ENCODE results near the gene REEP1.
"Not testable (repeated sequence)": the region's sequence is repeated elsewhere in the genome, so short reads cannot be mapped to it uniquely, and the experiment has no call there.

The REEP1 gene

GRCh38 chr2:86239745-86240144 lies 97.7 kb downstream of the REEP1 start:
- DNase-seq: no peak

GRCh38 chr2:86239326-86239725 lies 98.1 kb downstream of the REEP1 start:
- DNase-seq: no peak

DNA sequence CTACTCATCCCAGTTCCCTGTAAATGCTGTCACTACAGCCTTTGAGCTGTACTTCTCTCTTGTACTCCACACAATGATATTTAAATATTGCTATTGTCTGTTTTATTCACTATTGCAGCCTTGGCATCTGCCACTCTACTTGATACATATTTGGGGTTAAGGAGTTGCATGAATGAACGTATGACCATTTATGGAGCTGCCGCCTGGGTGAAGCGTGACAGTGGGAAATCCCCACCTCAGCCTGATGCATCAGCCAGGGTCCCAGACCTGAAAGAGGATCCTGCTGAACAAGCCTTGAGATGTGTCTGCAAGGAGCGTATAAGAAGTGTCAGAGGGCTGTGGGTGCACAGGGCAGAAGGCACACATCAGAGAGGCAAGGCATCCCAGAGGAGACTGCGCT lies 99.1 kb downstream of the REEP1 start:
- DNase-seq: peak; percentile 72

DNA sequence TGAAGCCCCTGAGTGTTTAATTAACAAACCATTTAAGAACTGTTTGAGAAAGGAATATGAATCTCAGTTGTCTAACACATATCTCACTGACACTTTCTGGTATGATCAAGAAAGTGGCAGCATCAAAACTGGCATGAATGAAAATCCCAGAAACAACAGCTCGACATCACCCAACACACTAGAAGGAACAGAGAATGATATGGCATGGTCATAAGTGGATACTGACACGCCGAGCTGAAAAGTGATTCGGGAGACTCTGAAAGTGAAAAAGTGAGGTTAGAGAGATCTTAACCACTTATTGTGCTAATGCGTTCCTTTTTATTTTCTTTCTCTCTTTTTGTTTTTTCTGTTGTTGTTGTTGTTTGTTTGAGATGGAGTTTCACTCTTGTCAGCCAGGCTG lies 100.3 kb downstream of the REEP1 start:
- DNase-seq: no peak

DNA sequence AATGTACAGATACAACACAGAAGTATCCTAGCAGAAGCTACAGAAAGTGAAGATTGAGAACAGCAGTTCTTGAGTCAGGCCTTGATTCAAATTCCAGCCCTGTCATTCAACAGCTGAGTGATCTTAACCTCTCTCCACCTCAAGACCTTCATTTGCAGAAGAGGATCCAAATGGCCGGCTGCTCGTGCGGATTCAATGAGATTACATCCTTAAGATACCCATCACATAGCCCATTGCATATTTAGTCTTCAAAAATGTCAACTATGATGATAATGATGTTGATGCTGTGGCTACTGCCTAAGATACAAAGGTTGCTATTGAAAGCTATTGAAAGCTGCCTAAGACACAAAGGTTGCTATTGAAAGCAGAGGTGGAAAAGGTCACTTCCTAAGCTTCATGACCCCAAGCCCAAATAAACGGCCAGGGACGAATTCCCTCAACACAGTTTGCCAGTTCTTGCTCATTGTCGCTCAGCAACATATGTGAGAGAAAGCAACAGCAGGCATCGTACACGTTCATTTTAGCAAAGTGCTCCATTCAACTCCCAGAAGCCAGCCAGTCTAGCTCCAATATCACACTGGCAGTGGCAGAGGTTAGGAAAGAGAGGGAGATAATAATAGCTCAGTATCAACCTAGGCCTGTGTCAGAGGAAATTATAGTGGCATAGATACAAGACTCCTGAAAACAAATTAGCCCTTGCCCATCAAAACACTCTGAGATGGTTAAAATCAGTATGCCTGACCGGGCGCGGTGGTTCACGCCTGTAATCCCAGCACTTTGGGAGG lies 102.0 kb downstream of the REEP1 start:
- DNase-seq: no peak

- no peak for DNase-seq
Observed at GRCh38 chr2:86234563-86235131, 102.8 kb downstream of the REEP1 start.

DNA sequence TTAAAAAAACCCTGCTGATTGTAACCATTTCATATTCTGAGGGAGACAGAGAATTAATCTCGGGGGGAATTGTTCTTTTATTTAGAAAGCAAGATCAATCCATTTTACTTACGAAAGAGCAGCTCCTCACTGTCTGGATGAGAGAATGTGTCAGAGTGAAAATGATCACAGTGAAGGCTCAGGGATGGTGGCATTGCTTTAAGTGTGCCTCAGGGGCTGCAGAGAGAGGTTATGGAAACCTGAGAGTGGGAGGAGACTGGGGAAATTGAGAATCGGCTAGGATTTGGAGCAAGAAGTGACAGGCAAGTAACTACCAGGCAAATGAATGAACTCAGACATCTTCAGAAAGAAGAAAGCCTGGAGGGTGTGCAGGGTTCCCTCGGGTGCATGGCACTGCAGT lies 104.0 kb downstream of the REEP1 start:
- DNase-seq: no peak

GRCh38 chr2:86232910-86233309 lies 104.5 kb downstream of the REEP1 start:
- DNase-seq: no peak

- DNase-seq: no peak
Observed at GRCh38 chr2:86232373-86232784, 105.0 kb downstream of the REEP1 start.

GRCh38 chr2:86231680-86232372 lies 105.6 kb downstream of the REEP1 start:
- no peak for DNase-seq

GRCh38 chr2:86230961-86231360 lies 106.5 kb downstream of the REEP1 start:
- no peak for DNase-seq

DNA sequence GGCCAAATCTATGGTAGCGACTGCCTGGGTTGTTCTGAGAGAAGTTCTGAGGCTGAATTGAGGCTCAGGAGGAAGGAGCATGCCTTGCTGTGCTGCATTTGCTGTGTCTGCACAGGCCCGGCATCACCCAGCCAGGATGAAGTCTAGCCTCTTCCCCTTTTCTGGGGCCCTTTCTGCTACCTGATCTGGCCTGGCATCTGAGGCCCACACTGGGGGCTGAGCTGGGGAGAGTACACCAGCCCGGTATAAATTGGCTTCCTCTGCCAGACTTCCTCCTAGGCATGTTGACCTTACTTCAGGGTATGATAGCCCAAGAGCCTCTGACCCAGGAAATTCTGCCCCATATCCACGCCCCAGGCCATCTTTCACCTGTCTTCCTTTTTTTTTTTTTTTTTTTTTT lies 108.2 kb downstream of the REEP1 start:
- DNase-seq: peak; percentile 21

GRCh38 chr2:86228574-86228973 lies 108.9 kb downstream of the REEP1 start:
- DNase-seq: not testable (repeated sequence)

GRCh38 chr2:86227685-86228084 lies 109.7 kb downstream of the REEP1 start:
- DNase-seq: no peak

DNA sequence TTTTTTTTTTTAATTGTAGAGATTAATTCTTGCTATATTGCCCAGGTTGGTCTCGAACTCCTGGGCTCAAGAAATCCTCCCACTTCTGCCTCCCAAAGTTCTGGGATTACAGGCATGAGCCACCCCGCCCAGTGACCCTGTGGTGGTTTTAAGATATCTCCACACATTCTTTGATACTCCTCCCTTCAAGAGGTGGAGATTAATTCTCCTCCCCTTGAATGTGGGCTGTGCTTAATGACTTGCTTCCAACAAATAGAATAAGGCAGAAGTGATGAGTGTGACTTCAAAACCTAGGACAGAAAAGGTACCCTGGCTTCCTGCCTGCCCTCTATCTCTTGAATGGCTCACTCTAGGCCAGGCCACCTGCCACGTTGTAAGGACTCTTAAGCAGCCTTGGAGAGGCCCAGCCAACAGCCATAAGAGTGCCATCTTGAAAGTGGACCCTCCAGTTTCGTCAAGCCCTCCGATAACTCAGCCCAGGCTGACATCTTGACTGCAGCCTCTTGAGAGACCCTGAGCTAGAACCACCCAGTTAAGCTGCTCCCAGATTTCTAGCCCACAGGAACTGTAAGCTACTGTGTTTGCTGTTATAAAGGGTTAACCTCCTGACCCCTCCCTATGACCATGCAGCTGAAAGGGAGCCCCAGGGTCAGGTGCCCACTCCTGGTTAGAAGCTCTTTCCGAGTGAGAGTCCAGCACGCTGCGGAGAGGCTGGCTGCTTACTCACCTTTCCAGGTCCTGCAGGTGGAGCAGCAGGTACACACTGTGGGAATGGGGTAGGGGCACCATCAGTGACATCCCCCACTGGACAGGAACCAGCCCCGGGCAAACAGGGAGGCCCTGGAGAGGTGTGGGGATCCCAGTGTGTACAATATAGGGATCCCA lies 110.5 kb downstream of the REEP1 start:
- DNase-seq: no peak

GRCh38 chr2:86226070-86226469 lies 111.4 kb downstream of the REEP1 start:
- DNase-seq: peak; percentile 36

GRCh38 chr2:86225581-86225980 lies 111.8 kb downstream of the REEP1 start:
- peak; percentile 74 for DNase-seq

GRCh38 chr2:86224645-86225355 lies 112.6 kb downstream of the REEP1 start:
- DNase-seq: no peak

DNA sequence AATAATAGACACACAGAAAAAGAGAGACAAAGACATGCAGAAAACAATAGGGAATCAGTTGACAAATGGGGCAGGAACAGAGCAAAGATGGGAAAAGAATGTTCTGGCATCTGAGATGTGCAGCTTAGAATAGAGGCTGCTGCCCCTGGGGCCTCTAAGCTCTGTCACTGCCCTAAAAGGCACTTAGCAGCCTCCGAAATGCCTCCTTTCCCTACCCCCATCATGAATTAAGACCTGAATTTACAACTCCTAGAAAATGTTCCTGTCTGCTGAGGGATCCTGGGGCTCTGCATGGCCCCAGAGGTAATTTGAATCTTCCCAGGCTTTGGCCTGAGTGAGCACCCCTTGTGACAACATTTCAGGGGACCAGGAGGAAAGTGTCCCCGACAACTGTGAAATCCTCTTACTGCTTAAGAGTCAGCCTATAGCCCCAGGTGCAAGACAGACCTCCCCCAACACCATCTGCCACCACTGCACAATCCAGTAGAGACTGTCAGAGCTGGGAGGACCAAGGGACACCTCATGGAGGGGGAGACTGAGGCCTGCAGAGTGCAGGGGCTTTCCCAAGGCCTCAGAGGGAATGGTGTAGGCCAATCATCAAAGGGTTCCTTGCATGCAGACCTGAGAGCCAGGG lies 113.4 kb downstream of the REEP1 start:
- no peak for DNase-seq

DNA sequence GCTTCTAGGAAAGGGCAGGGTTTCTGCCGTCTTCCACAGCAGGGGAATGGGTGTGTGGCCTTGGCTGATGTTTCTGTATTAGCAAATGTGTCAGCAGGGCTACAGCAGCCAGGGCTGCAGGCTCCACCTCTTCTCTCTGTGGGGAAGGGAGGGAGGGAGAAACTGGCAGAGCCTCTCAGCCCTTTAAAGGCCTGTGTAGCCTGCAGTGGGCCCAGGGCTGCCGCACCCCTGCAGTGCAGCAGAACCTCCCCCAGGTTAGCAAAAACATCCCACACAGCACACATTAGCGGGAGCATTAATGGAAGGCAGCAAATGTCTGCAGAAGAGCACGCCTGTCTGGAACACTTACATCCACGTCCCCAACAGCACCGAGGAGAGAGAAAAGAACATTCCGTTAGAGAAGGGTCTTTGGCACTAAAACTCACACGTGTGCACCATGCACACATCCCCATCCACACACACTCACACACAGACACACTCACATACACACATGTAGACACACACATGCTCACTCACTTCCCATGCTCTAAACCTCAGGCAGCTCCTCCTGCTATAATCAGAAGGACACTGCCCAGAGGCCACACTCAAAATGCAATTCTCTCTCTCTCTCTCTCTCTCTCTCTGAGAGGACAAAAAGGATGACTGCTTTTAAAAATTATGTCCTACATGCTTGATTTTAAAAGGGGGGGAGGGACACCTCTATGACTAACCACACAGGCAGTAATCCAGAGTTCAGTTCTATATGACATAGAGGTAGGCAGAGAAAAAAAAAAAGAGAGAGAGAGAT lies 114.1 kb downstream of the REEP1 start:
- DNase-seq: no peak

GRCh38 chr2:86221066-86221684 lies 116.3 kb downstream of the REEP1 start:
- DNase-seq: peak; percentile 55
